T-helper 1 cell treated with Interleukin-12 subunit alpha and Interleukin-12 subunit beta and Interleukin-4 antibody, amounts not matched to agents 30 ng/mL and 1 ng/mL, for 36 hours (primary cell): ENCODE results near the gene RIOK3. TPM values are rescaled to one million over a fixed set of nuclear protein-coding genes. Genes with fewer than 3 reads are reported as not detected.
"Not testable (repeated sequence)": the region's sequence is repeated elsewhere in the genome, so short reads cannot be mapped to it uniquely, and the experiment has no call there.

Experiments
- intact Hi-C: fragments of 100-400 bp; cut with micrococcal nuclease; formaldehyde crosslinking; loops from one replicate; pipeline ENCODE4 v1.15.1; 2024
- total RNA-seq: library from RNA; stranded (reverse); gene quantifications from 2 replicates; pipeline ENCODE4 v1.2.3, GENCODE V29; 2022

RIOK3 gene
- total RNA-seq = 57.3 and 67.9 TPM in 2 replicates

GRCh38 chr18:23452728-23453679 is at the start of gene RIOK3:
Gene RIOK3, plus strand, starts transcription at chr18:23453287. Its CDS starts 153 bp downstream, at chr18:23453440.
- intact Hi-C loops = loop anchor here (1.0 to 10.0 kb wide), 11 partner anchors 15 to 1748 kb away; partner anchors contain the start of genes ABHD3, NPC1, RBBP8 and RMC1

- intact Hi-C loops = no loop called here
Measured at GRCh38 chr18:23403310-23403709, 49.8 kb upstream of the RIOK3 start.

- intact Hi-C loops = no loop called here
Measured at GRCh38 chr18:23405636-23406035, 47.5 kb upstream of the RIOK3 start.

GRCh38 chr18:23406271-23406787 is 46.8 kb upstream of the RIOK3 start:
- intact Hi-C loops = no loop called here

- intact Hi-C loops = loop anchor here (1.0 to 2.0 kb wide), 2 partner anchors 36 to 53 kb away; no protein-coding TSS in a partner anchor
Measured at GRCh38 chr18:23412351-23412964, 40.6 kb upstream of the RIOK3 start.

GRCh38 chr18:23415515-23415914 is 37.6 kb upstream of the RIOK3 start:
- intact Hi-C loops = no loop called here

- intact Hi-C loops = no loop called here
Measured at GRCh38 chr18:23416298-23416697, 36.8 kb upstream of the RIOK3 start.

- intact Hi-C loops = no loop called here
Measured at GRCh38 chr18:23421277-23421676, 31.8 kb upstream of the RIOK3 start.

GRCh38 chr18:23422751-23423418 is 30.2 kb upstream of the RIOK3 start:
- intact Hi-C loops = no loop called here

- intact Hi-C loops = no loop called here
Measured at GRCh38 chr18:23424616-23425015, 28.5 kb upstream of the RIOK3 start.

- intact Hi-C loops = no loop called here
Measured at GRCh38 chr18:23428821-23429220, 24.3 kb upstream of the RIOK3 start.

GRCh38 chr18:23429538-23429937 is 23.5 kb upstream of the RIOK3 start:
- intact Hi-C loops = not testable (repeated sequence)

GRCh38 chr18:23433360-23433759 is 19.7 kb upstream of the RIOK3 start:
- intact Hi-C loops = no loop called here

GRCh38 chr18:23437357-23438045 is 15.6 kb upstream of the RIOK3 start:
- intact Hi-C loops = loop anchor here (1.0 to 5.0 kb wide), 6 partner anchors 16 to 580 kb away; partner anchors contain the start of genes RBBP8, RIOK3 and RMC1

GRCh38 chr18:23438046-23438377 is 15.1 kb upstream of the RIOK3 start:
- intact Hi-C loops = loop anchor here (1.0 to 5.0 kb wide), 4 partner anchors 15 to 579 kb away; partner anchors contain the start of gene RIOK3

GRCh38 chr18:23438608-23439366 is 14.3 kb upstream of the RIOK3 start:
- intact Hi-C loops = loop anchor here (1.0 to 5.0 kb wide), 4 partner anchors 15 to 579 kb away; partner anchors contain the start of gene RIOK3

- intact Hi-C loops = no loop called here
Measured at GRCh38 chr18:23440131-23440530, 13.0 kb upstream of the RIOK3 start.

- intact Hi-C loops = no loop called here
Measured at GRCh38 chr18:23442958-23443357, 10.1 kb upstream of the RIOK3 start.

GRCh38 chr18:23448291-23448690 is 4.8 kb upstream of the RIOK3 start:
- intact Hi-C loops = no loop called here

- intact Hi-C loops = loop anchor here (10.0 kb wide), 1 partner anchor 1745 kb away; the partner anchor contains the start of gene ABHD3
Measured at GRCh38 chr18:23450022-23450421, 3.1 kb upstream of the RIOK3 start.
